HEK293T (cell line): ENCODE data around the gene THSD7B.
"Not testable (repeated sequence)": the region's sequence is repeated elsewhere in the genome, so short reads cannot be mapped to it uniquely, and the experiment has no call there.

ENCODE experiments used
- CTCF ChIA-PET: fragments of 350-600 bp; formaldehyde crosslinking; extraction: SDS; loops from one replicate; lab custom pipeline; 2021; ENCODE audit warnings: antibody characterized with exemption, inconsistent platforms; lab: Yijun Ruan, JAX
- POLR2A ChIA-PET: fragments of 350-600 bp; formaldehyde crosslinking; extraction: SDS; loops from one replicate; lab custom pipeline; 2020; ENCODE audit warnings: antibody characterized with exemption, inconsistent platforms; lab: Yijun Ruan, JAX
- DNase-seq: peaks from one replicate; pipeline ENCODE4 v3.0.0; 2012; ENCODE audit warnings: mixed read lengths; ENCODE audit errors: extremely low spot score
- ARNT ChIP-seq: fragments of 450-650 bp; IDR thresholded peaks from 2 replicates; pipeline ENCODE4 v1.6.1; 2017; ENCODE audit warnings: mild to moderate bottlenecking
- BHLHE40 ChIP-seq: fragments of 450-650 bp; IDR thresholded peaks from 2 replicates; pipeline ENCODE4 v1.6.1; 2016; ENCODE audit warnings: mild to moderate bottlenecking, moderate library complexity, borderline replicate concordance
- CTBP1 ChIP-seq: fragments of 450-650 bp; IDR thresholded peaks from 2 replicates; pipeline ENCODE4 v1.6.1; 2016; ENCODE audit warnings: borderline replicate concordance
- ELF4 ChIP-seq: fragments of 450-650 bp; IDR thresholded peaks from 2 replicates; pipeline ENCODE4 v1.6.1; 2017; ENCODE audit warnings: antibody characterized with exemption
- FOXA1 ChIP-seq: fragments of 450-650 bp; IDR thresholded peaks from 2 replicates; pipeline ENCODE4 v1.6.1; 2016; ENCODE audit warnings: mild to moderate bottlenecking
- FOXK2 ChIP-seq: fragments of 450-650 bp; IDR thresholded peaks from 2 replicates; pipeline ENCODE4 v1.6.1; 2016; ENCODE audit warnings: mild to moderate bottlenecking
- FOXM1 ChIP-seq: fragments of 450-650 bp; IDR thresholded peaks from 2 replicates; pipeline ENCODE4 v1.6.1; 2017; ENCODE audit warnings: mild to moderate bottlenecking, borderline replicate concordance
- HDGF ChIP-seq: fragments of 450-650 bp; IDR thresholded peaks from 2 replicates; pipeline ENCODE4 v1.6.1; 2017; ENCODE audit warnings: antibody characterized with exemption, borderline replicate concordance
- L3MBTL2 ChIP-seq: fragments of 450-650 bp; conservative IDR thresholded peaks from 2 replicates; pipeline ENCODE4 v1.6.1; 2016; ENCODE audit warnings: mild to moderate bottlenecking
- LEF1 ChIP-seq: fragments of 450-650 bp; IDR thresholded peaks from 2 replicates; pipeline ENCODE4 v1.6.1; 2017; ENCODE audit warnings: mild to moderate bottlenecking, borderline replicate concordance
- NFRKB ChIP-seq: fragments of 450-650 bp; IDR thresholded peaks from 2 replicates; pipeline ENCODE4 v1.6.1; 2016; ENCODE audit warnings: mild to moderate bottlenecking, moderate library complexity
- SP1 ChIP-seq: fragments of 450-650 bp; IDR thresholded peaks from 2 replicates; pipeline ENCODE4 v1.6.1; 2017
- SUZ12 ChIP-seq: fragments of 450-650 bp; IDR thresholded peaks from 2 replicates; pipeline ENCODE4 v1.6.1; 2016; ENCODE audit warnings: mild to moderate bottlenecking
- TARDBP ChIP-seq: fragments of 450-650 bp; IDR thresholded peaks from 2 replicates; pipeline ENCODE4 v1.6.1; 2016
- ZNF384 ChIP-seq: fragments of 450-650 bp; IDR thresholded peaks from 2 replicates; pipeline ENCODE4 v1.6.1; 2016
- TF ChIP-seq, protein P1 (sequence below): fragments of 450-650 bp; IDR thresholded peaks from 2 replicates; pipeline ENCODE4 v1.6.1; 2016

The THSD7B gene

DNA sequence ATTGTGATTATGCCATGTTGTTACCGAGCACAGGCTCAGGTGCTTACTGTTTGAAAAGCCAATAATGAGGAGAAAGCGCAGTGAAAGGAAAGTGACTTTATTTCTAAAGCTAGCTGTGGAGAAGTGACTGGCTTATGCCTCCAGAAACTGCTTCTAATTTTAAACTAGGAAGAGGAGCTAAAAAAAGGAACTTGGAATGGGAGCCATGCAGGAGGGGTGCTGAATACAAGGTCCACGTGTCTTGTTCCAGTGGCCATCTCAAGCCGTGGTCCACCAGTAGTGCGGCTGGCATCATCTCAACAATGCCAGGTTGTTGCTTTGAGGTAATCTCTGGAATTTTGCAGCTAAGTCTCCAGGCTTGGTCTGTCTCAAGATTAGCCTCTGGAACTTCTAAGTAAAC, 282.0 kb downstream of the THSD7B start:
- DNase-seq = no peak
- TF ChIP-seq CTBP1 = no peak
- TF ChIP-seq LEF1 = no peak
- no peak for TF ChIP-seq FOXA1
- no peak for TF ChIP-seq FOXK2
- TF ChIP-seq, protein P1, sequence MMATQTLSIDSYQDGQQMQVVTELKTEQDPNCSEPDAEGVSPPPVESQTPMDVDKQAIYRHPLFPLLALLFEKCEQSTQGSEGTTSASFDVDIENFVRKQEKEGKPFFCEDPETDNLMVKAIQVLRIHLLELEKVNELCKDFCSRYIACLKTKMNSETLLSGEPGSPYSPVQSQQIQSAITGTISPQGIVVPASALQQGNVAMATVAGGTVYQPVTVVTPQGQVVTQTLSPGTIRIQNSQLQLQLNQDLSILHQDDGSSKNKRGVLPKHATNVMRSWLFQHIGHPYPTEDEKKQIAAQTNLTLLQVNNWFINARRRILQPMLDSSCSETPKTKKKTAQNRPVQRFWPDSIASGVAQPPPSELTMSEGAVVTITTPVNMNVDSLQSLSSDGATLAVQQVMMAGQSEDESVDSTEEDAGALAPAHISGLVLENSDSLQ = no peak
- no peak for TF ChIP-seq ELF4
- no peak for TF ChIP-seq BHLHE40
- TF ChIP-seq NFRKB = no peak
- no peak for TF ChIP-seq TARDBP
- no peak for TF ChIP-seq ZNF384
- no peak for TF ChIP-seq SUZ12
- TF ChIP-seq L3MBTL2 = no peak
- TF ChIP-seq ARNT = no peak
- TF ChIP-seq SP1 = no peak
- no peak for TF ChIP-seq FOXM1
- no peak for TF ChIP-seq HDGF
- CTCF ChIA-PET = interaction anchor here (0.8 kb wide), 1 partner anchor 791 kb away, joined by 3 read pairs; no protein-coding TSS in a partner anchor
- POLR2A ChIA-PET = no interaction called here

DNA sequence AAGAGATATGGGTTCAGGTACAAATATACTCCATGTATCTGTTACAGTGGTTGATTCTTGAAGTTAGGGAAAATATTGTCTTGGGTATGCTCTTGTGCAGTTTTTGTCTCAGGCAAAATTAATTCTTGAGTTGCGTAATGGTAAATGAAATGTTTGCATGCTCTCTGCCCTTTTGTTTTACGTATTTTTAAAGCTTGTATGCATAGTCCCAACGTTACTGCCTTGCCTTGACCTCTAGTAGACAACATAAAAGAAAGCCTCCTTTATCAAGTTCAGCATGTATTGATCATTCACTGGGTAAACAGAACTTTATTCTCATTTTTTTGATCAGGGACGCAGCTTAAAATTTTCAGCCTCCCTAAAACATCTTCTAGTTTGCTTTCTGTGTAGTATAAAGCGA, 283.1 kb downstream of the THSD7B start:
- DNase-seq = no peak
- ChIA-PET CTCF (no interaction called here), POLR2A (no interaction called here)
- TF ChIP-seq FOXA1 = no peak
- TF ChIP-seq ARNT = no peak
- no peak for TF ChIP-seq ZNF384
- TF ChIP-seq SUZ12 = no peak
- no peak for TF ChIP-seq NFRKB
- TF ChIP-seq L3MBTL2 = no peak
- no peak for TF ChIP-seq ELF4
- TF ChIP-seq BHLHE40 = no peak
- TF ChIP-seq FOXK2 = no peak
- TF ChIP-seq LEF1 = no peak
- no peak for TF ChIP-seq TARDBP
- TF ChIP-seq HDGF = no peak

DNA sequence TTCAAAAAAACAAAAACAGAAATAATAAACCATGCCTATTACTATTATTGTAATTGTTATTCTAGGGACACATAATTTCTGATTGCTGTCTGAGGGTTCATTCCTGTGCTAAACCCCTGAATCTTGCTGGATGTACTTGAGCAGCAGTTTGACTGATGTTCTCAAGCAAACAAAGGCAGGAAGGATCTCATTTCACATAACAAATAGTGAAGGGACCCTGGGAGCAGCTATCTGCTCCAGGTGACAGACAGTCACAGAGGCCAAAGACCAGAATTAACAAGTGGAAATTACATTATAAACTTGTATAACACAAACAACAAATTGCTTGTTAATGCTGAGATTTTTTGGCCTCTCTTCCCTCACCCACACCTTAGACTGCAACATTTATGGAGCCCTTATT, 284.2 kb downstream of the THSD7B start:
- ChIA-PET CTCF (interaction anchor here (0.8 kb wide), 1 partner anchor 274 kb away, joined by 4 read pairs; no protein-coding TSS in a partner anchor), POLR2A (no interaction called here)
- DNase-seq = no peak
- no peak for TF ChIP-seq SP1
- no peak for TF ChIP-seq SUZ12
- TF ChIP-seq CTBP1 = no peak
- no peak for TF ChIP-seq LEF1
- no peak for TF ChIP-seq ZNF384
- no peak for TF ChIP-seq FOXA1

DNA sequence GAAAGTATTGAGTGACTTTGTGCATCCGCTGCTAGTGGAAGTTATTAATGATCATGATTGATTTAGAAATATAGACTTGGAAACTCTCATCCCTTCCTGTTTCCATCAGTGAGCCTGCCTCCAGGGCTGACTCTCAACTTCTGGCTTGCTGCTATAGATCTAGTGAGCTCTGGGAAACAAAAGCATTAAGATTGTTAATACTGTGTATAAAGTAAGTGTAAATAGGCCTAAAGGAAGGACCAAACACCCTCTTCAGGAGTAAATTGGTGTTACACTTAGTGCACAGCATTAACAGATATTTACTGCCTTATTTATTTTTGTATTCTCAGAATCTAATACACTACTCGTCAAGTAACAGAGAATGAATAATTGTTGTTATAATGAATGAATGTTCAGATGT, 285.6 kb downstream of the THSD7B start:
- ChIA-PET POLR2A (no interaction called here), CTCF (no interaction called here)
- TF ChIP-seq ZNF384 (no peak), FOXA1 (no peak), ARNT (no peak), NFRKB (no peak), BHLHE40 (no peak), SUZ12 (no peak), FOXM1 (no peak), SP1 (no peak), LEF1 (no peak), L3MBTL2 (no peak), HDGF (no peak), ELF4 (no peak), TARDBP (no peak), FOXK2 (no peak), CTBP1 (no peak)
- TF ChIP-seq, protein P1 = no peak
- DNase-seq = no peak

DNA sequence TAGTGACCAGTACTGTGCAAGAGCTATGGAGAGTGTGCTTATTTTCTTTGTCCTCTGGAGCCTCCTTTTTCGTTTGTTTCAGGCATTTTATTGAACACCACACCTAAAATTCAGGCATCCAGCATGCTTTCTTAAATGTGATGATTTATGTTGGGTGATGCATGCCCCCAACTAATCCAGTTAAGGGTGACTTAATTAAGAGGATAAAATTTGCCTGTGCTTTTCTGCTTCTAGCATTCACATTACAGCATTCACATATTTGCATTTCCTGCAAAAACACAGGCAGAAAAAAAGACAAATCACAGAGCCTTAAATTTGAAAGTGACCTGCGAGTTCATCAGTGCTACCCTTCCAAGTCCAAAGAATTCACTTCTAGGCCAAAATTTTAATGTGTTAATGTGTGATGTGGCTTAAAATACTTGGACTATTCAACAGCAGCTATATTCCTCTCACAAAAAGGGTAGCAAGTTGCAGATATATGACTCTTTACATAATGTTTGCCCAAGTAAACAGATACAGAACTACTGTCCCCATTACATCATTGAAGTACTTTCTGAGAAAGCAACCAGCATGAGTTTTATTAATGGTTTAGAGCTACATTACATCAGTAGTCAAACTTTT, 286.5 kb downstream of the THSD7B start:
- TF ChIP-seq, protein P1 = no peak
- TF ChIP-seq LEF1 (no peak), FOXK2 (no peak), ARNT (no peak), BHLHE40 (no peak), ELF4 (no peak), NFRKB (no peak), TARDBP (no peak), SP1 (no peak), ZNF384 (no peak), L3MBTL2 (no peak), FOXM1 (no peak)
- ChIA-PET CTCF (no interaction called here), POLR2A (no interaction called here)
- DNase-seq = no peak

DNA sequence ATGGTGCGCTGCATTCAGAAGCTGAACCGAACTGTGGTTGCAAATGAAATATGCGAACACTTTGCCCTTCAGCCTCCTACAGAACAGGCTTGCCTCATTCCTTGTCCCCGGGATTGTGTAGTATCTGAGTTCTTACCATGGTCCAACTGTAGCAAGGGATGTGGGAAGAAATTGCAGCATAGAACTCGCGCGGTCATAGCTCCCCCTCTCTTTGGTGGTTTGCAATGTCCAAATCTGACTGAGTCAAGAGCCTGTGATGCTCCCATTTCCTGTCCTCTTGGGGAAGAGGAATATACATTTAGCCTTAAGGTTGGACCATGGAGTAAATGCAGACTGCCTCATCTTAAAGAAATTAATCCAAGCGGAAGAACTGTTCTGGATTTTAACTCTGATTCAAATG, 291.4 kb downstream of the THSD7B start:
- TF ChIP-seq SUZ12 = no peak
- TF ChIP-seq, protein P1 = no peak
- no peak for TF ChIP-seq BHLHE40
- no peak for TF ChIP-seq LEF1
- TF ChIP-seq L3MBTL2 = no peak
- no peak for TF ChIP-seq HDGF
- no peak for TF ChIP-seq FOXA1
- no peak for TF ChIP-seq ZNF384
- no peak for TF ChIP-seq TARDBP
- TF ChIP-seq FOXM1 = no peak
- TF ChIP-seq CTBP1 = no peak
- TF ChIP-seq ELF4 = no peak
- no peak for TF ChIP-seq SP1
- no peak for DNase-seq
- ChIA-PET CTCF (no interaction called here), POLR2A (no interaction called here)

DNA sequence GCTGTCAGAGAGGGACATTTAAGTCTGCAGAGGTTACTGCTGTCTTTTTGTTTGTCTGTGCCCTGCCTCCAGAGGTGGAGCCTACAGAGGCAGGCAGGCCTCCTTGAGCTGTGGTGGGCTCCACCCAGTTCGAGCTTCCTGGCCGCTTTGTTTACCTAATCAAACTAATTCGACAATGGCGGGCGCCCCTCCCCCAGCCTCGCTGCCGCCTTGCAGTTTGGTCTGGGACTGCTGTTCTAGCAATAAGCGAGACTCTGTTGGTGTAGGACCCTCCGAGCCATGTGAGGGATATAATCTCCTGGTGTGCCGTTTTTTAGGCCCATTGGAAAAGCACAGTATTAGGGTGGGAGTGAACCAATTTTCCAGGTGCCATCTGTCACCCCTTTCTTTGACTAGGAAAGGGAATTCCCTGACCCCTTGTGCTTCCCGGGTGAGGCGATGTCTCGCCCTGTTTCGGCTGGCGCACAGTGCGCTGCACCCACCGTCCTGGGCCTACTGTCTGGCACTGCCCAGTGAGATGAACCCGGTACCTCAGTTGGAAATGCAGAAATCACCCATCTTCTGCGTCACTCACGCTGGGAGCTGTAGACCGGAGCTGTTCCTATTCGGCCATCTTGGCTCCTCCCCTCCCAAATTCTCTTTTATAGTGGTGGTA, 310.9 kb downstream of the THSD7B start:
- CTCF ChIA-PET, POLR2A ChIA-PET, DNase-seq: not testable (repeated sequence)
